SK-N-SH (cell line): ENCODE results near the gene SPRED2. TPM values are rescaled to one million over a fixed set of nuclear protein-coding genes. Genes with fewer than 3 reads are reported as not detected.

ENCODE experiments used
- CTCF ChIA-PET: fragments of 300-600, 350-600 bp; formaldehyde crosslinking; extraction: SDS; loops from one replicate; lab custom pipeline; 2021; lab: Yijun Ruan, JAX
- POLR2A ChIA-PET: fragments of 350-600 bp; sonication (Branson Sonifier 250); formaldehyde crosslinking; extraction: SDS; loops from one replicate; lab custom pipeline; 2020; ENCODE audit warnings: antibody characterized with exemption, inconsistent platforms; lab: Yijun Ruan, JAX
- DNase-seq: peaks from one replicate; pipeline ENCODE4 v3.0.0; 2012
- H2AFZ ChIP-seq: fragments of 200-600 bp; sonication (generic); 2 replicates; pipeline ENCODE4 v1.8.1; 2016; ENCODE audit warnings: antibody characterized with exemption, mild to moderate bottlenecking, low read depth
- H3F3A ChIP-seq: fragments of 200-600 bp; sonication (generic); replicated peaks from 2 replicates; pipeline ENCODE3; 2016; ENCODE audit warnings: antibody characterized with exemption, mild to moderate bottlenecking; ENCODE audit not compliant: insufficient read depth
- H3K27ac ChIP-seq, 2 experiments: fragments of 200-500 bp in 1 of 2; fragments of 200-600 bp in 1 of 2; sonication (Bioruptor generic) in 1 of 2; sonication (generic), shearing (Covaris generic) in 1 of 2; 2 replicates each; pipeline versions ENCODE4 v1.5.1 to v1.6.1; 2014 to 2016; ENCODE audit warnings: low read depth in 2 of 2, inconsistent platforms in 1 of 2, low read length in 1 of 2, mild to moderate bottlenecking in 1 of 2, mixed read lengths in 1 of 2
- H3K27me3 ChIP-seq: fragments of 200-600 bp; sonication (generic), shearing (Covaris generic); 2 replicates; pipeline ENCODE4 v1.6.1; 2016; ENCODE audit warnings: mixed run types; ENCODE audit not compliant: insufficient read depth
- H3K36me3 ChIP-seq, 2 experiments: fragments of 200-500 bp in 1 of 2; fragments of 200-600 bp in 1 of 2; sonication (Bioruptor generic) in 1 of 2; sonication (generic) in 1 of 2; replicated peaks in 1 of 2; 2 replicates each; pipeline versions ENCODE3 to v1.5.1; 2014 to 2016; ENCODE audit warnings: low read length in 1 of 2, mild to moderate bottlenecking in 1 of 2; ENCODE audit not compliant: insufficient read depth in 2 of 2, control insufficient read depth in 1 of 2
- H3K4me1 ChIP-seq, 2 experiments: fragments of 200-500 bp in 1 of 2; fragments of 200-600 bp in 1 of 2; sonication (Bioruptor generic) in 1 of 2; sonication (generic), shearing (Covaris generic) in 1 of 2; 2 replicates each; pipeline versions ENCODE4 v1.5.1 to v1.6.1; 2014 to 2016; ENCODE audit warnings: low read depth in 1 of 2, low read length in 1 of 2, mixed run types in 1 of 2; ENCODE audit not compliant: insufficient read depth in 2 of 2, control insufficient read depth in 1 of 2
- H3K4me2 ChIP-seq: fragments of 200-600 bp; sonication (generic), shearing (Covaris generic); 2 replicates; pipeline ENCODE4 v1.6.1; 2017; ENCODE audit warnings: mixed run types
- H3K4me3 ChIP-seq, 2 experiments: fragments of 200-500 bp in 1 of 2; fragments of 200-600 bp in 1 of 2; sonication (Bioruptor generic) in 1 of 2; sonication (generic), shearing (Covaris generic) in 1 of 2; 2 replicates each; pipeline versions ENCODE4 v1.5.1 to v1.8.1; 2014 to 2016; ENCODE audit warnings: low read depth in 2 of 2, inconsistent platforms in 1 of 2, low read length in 1 of 2, mild to moderate bottlenecking in 1 of 2, mixed read lengths in 1 of 2, moderate library complexity in 1 of 2
- H3K79me2 ChIP-seq: fragments of 200-600 bp; sonication (generic); 2 replicates; pipeline ENCODE4 v1.8.1; 2017; ENCODE audit warnings: mild to moderate bottlenecking; ENCODE audit not compliant: insufficient read depth
- H3K9ac ChIP-seq: fragments of 200-600 bp; sonication (generic); 2 replicates; pipeline ENCODE4 v1.6.1; 2017; ENCODE audit warnings: mixed run types
- H3K9me2 ChIP-seq: fragments of 200-600 bp; sonication (generic); 2 replicates; pipeline ENCODE4 v1.6.1; 2017; ENCODE audit warnings: mixed run types
- H3K9me3 ChIP-seq: fragments of 200-600 bp; sonication (generic); 2 replicates; pipeline ENCODE4 v1.6.1; 2017; ENCODE audit warnings: mixed run types, mild to moderate bottlenecking, moderate library complexity
- H4K20me1 ChIP-seq: fragments of 200-600 bp; sonication (generic); 2 replicates; pipeline ENCODE4 v1.6.1; 2017; ENCODE audit warnings: mild to moderate bottlenecking, mixed run types; ENCODE audit not compliant: insufficient read depth
- CHD2 ChIP-seq: fragments of 150-350 bp; IDR thresholded peaks from 2 replicates; pipeline ENCODE4 v1.6.1; 2018; ENCODE audit warnings: low read length; ENCODE audit not compliant: partially characterized antibody
- ELF1 ChIP-seq: IDR thresholded peaks from 2 replicates; pipeline ENCODE4 v1.4.0; 2012
- EP300 ChIP-seq, 2 experiments: IDR thresholded peaks; 2 replicates each; pipeline versions ENCODE4 v1.4.0 to v1.6.1; 2012; ENCODE audit warnings: borderline replicate concordance in 1 of 2, low read depth in 1 of 2, low read length in 1 of 2
- EZH2phosphoT487 ChIP-seq: fragments of 200-600 bp; sonication (generic); IDR thresholded peaks from 2 replicates; pipeline ENCODE4 v1.6.1; 2017; ENCODE audit warnings: low read depth, mixed run types, mild to moderate bottlenecking, antibody characterized with exemption, moderate library complexity, borderline replicate concordance
- FOSL2 ChIP-seq: IDR thresholded peaks from 2 replicates; pipeline ENCODE4 v1.4.0; 2012; ENCODE audit warnings: low read depth, mild to moderate bottlenecking, moderate library complexity, borderline replicate concordance
- FOXM1 ChIP-seq: IDR thresholded peaks from 2 replicates; pipeline ENCODE4 v1.4.0; 2012; ENCODE audit warnings: low read depth, mild to moderate bottlenecking
- NFIC ChIP-seq: IDR thresholded peaks from 2 replicates; pipeline ENCODE4 v1.4.0; 2012; ENCODE audit warnings: borderline replicate concordance
- NRF1 ChIP-seq: IDR thresholded peaks from 2 replicates; pipeline ENCODE4 v1.6.1; 2012; ENCODE audit warnings: low read depth, mild to moderate bottlenecking, low read length
- POLR2AphosphoS5 ChIP-seq: IDR thresholded peaks from 2 replicates; pipeline ENCODE4 v1.6.1; 2012; ENCODE audit warnings: low read depth, low read length
- RCOR1 ChIP-seq: fragments of 150-350 bp; IDR thresholded peaks from 2 replicates; pipeline ENCODE4 v1.6.1; 2017; ENCODE audit warnings: antibody characterized with exemption, low read length
- RXRA ChIP-seq: IDR thresholded peaks from 2 replicates; pipeline ENCODE4 v1.4.0; 2012; ENCODE audit warnings: low read depth, mild to moderate bottlenecking, borderline replicate concordance
- SIN3A ChIP-seq: IDR thresholded peaks from 2 replicates; pipeline ENCODE4 v1.6.1; 2012; ENCODE audit warnings: low read depth, mild to moderate bottlenecking, low read length, moderate library complexity, borderline replicate concordance
- TEAD4 ChIP-seq: IDR thresholded peaks from 2 replicates; pipeline ENCODE4 v1.4.0; 2012; ENCODE audit warnings: mild to moderate bottlenecking, borderline replicate concordance; ENCODE audit not compliant: insufficient read depth
- YY1 ChIP-seq: IDR thresholded peaks from 2 replicates; pipeline ENCODE4 v1.4.0; 2012; ENCODE audit warnings: low read depth, mild to moderate bottlenecking
- WGBS: methylation state at CpG from one replicate; pipeline ENCODE4 v1.1.6; 2017; ENCODE audit warnings: low lambda C conversion rate; 5-methylcytosine and 5-hydroxymethylcytosine counted together
- polyA plus RNA-seq, 3 experiments: library from polyadenylated mRNA; depleted of rRNA; stranded (reverse); fragments of >200 nt; gene quantifications; 2 replicates each; pipeline ENCODE4 v1.2.3, GENCODE V29; 2012
- TF ChIP-seq, protein P1 (sequence below): IDR thresholded peaks from 2 replicates; pipeline ENCODE4 v1.4.0; 2012; ENCODE audit warnings: low read depth
- TF ChIP-seq, protein P2 (sequence below): IDR thresholded peaks from 2 replicates; pipeline ENCODE4 v1.6.1; 2012; ENCODE audit warnings: mild to moderate bottlenecking, low read depth, low read length, moderate library complexity
- TF ChIP-seq, protein P3 (sequence below): fragments of 200-600 bp; sonication (generic); IDR thresholded peaks from 2 replicates; pipeline ENCODE4 v1.6.1; 2017; ENCODE audit warnings: antibody characterized with exemption, mild to moderate bottlenecking, moderate library complexity
- TF ChIP-seq, protein P4 (sequence below): IDR thresholded peaks from 2 replicates; pipeline ENCODE4 v1.4.0; 2012; ENCODE audit warnings: low read depth, borderline replicate concordance
- TF ChIP-seq, protein P5 (sequence below): IDR thresholded peaks from 2 replicates; pipeline ENCODE4; 2012
- TF ChIP-seq, protein P6 (sequence below): fragments of 150-350 bp; IDR thresholded peaks from 2 replicates; pipeline ENCODE4 v1.6.1; 2016; ENCODE audit warnings: mild to moderate bottlenecking, low read depth, low read length

SPRED2 gene
- polyA plus RNA-seq, 1 of the 3 experiments (the other 2 are of a cell fraction): 21.9 TPM

DNA sequence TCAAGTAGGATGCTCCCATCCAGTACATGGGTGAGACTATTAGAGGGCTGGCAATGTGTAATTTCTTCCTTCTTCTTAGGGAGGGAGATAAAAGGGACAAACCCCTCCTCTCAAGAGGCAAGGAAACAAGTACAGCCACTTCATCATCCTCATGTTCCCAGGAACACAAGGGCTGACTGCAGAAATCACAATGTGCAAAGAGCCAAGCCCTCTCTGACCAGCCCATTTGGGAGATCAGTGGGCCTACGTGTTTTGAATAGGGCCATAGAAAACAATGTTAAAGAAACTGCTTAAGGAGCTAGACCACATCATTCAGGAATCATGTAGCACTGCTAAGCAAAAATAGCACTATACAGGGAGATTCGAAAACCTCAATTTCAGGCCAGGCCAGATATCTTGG is 107.3 kb downstream of the SPRED2 start:
- Histone ChIP-seq H3K4me2 (no peak overlapping the region), H3K27me3 (no peaks in the 10 kb centered on the region), H3K9me3 (no peaks in the 10 kb centered on the region), H3K9me2 (no peaks in the 10 kb centered on the region), H3F3A (peaks cover 28% of the 10 kb centered on the region), H3K4me3 (no peak overlapping the region), H3K79me2 (peaks cover 16% of the 10 kb centered on the region; the same call in 1 of the 2 replicates), H3K4me1 (peaks cover 9 to 10% of the 10 kb centered on the region in 2 experiments; a peak in 3 of 4 replicates), H3K36me3 (peaks cover 14 to 18% of the 10 kb centered on the region in 2 experiments), H3K9ac (no peak overlapping the region), H3K27ac (no peak overlapping the region), H2AFZ (no peak overlapping the region), H4K20me1 (peaks cover 9% of the 10 kb centered on the region; the same call in 1 of the 2 replicates)
- POLR2A ChIA-PET: no interaction called here
- DNase-seq: no peak
- 97% methylated on average over 2 of the region's 2 CpGs for WGBS
- CTCF ChIA-PET: no interaction called here
- TF ChIP-seq EZH2phosphoT487 (no peak), NFIC (no peak), NRF1 (no peak), ELF1 (no peak), SIN3A (no peak), FOSL2 (no peak), YY1 (no peak), RXRA (no peak), EP300 (IDR thresholded peaks at IDR 0.05; ENCODE audit: borderline replicate concordance in 1 of 2, low read depth in 1 of 2, low read length in 1 of 2) (no peak), CHD2 (no peak), RCOR1 (no peak), TEAD4 (no peak), FOXM1 (no peak), POLR2AphosphoS5 (no peak)
- TF ChIP-seq, protein P1, sequence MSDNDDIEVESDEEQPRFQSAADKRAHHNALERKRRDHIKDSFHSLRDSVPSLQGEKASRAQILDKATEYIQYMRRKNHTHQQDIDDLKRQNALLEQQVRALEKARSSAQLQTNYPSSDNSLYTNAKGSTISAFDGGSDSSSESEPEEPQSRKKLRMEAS: no peak
- TF ChIP-seq, protein P2, sequence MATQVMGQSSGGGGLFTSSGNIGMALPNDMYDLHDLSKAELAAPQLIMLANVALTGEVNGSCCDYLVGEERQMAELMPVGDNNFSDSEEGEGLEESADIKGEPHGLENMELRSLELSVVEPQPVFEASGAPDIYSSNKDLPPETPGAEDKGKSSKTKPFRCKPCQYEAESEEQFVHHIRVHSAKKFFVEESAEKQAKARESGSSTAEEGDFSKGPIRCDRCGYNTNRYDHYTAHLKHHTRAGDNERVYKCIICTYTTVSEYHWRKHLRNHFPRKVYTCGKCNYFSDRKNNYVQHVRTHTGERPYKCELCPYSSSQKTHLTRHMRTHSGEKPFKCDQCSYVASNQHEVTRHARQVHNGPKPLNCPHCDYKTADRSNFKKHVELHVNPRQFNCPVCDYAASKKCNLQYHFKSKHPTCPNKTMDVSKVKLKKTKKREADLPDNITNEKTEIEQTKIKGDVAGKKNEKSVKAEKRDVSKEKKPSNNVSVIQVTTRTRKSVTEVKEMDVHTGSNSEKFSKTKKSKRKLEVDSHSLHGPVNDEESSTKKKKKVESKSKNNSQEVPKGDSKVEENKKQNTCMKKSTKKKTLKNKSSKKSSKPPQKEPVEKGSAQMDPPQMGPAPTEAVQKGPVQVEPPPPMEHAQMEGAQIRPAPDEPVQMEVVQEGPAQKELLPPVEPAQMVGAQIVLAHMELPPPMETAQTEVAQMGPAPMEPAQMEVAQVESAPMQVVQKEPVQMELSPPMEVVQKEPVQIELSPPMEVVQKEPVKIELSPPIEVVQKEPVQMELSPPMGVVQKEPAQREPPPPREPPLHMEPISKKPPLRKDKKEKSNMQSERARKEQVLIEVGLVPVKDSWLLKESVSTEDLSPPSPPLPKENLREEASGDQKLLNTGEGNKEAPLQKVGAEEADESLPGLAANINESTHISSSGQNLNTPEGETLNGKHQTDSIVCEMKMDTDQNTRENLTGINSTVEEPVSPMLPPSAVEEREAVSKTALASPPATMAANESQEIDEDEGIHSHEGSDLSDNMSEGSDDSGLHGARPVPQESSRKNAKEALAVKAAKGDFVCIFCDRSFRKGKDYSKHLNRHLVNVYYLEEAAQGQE: no peak
- TF ChIP-seq, protein P3, sequence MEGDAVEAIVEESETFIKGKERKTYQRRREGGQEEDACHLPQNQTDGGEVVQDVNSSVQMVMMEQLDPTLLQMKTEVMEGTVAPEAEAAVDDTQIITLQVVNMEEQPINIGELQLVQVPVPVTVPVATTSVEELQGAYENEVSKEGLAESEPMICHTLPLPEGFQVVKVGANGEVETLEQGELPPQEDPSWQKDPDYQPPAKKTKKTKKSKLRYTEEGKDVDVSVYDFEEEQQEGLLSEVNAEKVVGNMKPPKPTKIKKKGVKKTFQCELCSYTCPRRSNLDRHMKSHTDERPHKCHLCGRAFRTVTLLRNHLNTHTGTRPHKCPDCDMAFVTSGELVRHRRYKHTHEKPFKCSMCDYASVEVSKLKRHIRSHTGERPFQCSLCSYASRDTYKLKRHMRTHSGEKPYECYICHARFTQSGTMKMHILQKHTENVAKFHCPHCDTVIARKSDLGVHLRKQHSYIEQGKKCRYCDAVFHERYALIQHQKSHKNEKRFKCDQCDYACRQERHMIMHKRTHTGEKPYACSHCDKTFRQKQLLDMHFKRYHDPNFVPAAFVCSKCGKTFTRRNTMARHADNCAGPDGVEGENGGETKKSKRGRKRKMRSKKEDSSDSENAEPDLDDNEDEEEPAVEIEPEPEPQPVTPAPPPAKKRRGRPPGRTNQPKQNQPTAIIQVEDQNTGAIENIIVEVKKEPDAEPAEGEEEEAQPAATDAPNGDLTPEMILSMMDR: no peak
- TF ChIP-seq, protein P4, sequence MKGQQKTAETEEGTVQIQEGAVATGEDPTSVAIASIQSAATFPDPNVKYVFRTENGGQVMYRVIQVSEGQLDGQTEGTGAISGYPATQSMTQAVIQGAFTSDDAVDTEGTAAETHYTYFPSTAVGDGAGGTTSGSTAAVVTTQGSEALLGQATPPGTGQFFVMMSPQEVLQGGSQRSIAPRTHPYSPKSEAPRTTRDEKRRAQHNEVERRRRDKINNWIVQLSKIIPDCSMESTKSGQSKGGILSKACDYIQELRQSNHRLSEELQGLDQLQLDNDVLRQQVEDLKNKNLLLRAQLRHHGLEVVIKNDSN: no peak
- TF ChIP-seq, protein P5, sequence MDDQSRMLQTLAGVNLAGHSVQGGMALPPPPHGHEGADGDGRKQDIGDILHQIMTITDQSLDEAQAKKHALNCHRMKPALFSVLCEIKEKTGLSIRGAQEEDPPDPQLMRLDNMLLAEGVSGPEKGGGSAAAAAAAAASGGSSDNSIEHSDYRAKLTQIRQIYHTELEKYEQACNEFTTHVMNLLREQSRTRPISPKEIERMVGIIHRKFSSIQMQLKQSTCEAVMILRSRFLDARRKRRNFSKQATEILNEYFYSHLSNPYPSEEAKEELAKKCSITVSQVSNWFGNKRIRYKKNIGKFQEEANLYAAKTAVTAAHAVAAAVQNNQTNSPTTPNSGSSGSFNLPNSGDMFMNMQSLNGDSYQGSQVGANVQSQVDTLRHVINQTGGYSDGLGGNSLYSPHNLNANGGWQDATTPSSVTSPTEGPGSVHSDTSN: no peak
- TF ChIP-seq, protein P6, sequence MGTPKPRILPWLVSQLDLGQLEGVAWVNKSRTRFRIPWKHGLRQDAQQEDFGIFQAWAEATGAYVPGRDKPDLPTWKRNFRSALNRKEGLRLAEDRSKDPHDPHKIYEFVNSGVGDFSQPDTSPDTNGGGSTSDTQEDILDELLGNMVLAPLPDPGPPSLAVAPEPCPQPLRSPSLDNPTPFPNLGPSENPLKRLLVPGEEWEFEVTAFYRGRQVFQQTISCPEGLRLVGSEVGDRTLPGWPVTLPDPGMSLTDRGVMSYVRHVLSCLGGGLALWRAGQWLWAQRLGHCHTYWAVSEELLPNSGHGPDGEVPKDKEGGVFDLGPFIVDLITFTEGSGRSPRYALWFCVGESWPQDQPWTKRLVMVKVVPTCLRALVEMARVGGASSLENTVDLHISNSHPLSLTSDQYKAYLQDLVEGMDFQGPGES: no peak
